Heart left ventricle (tissue), 13 donors: ENCODE measurements around the gene NKAIN2.

ENCODE experiments used
- CTCF ChIP-seq, 12 donors: fragments of 200-600 bp; sonication (generic) in 4 of 12; IDR thresholded peaks; one replicate each; pipeline versions ENCODE4 v1.5.0 to v1.8.0; 2018 to 2022; ENCODE audit warnings: antibody characterized with exemption in 12 of 12, mild to moderate bottlenecking in 5 of 12
- POLR2A ChIP-seq, 2 donors: fragments of 450-650 bp; IDR thresholded peaks; one replicate each; pipeline ENCODE4 v1.6.1; 2017; ENCODE audit warnings: antibody characterized with exemption in 2 of 2, mild to moderate bottlenecking in 2 of 2, moderate library complexity in 2 of 2
- donor health status: ischemic (EF 13 %, LVEDD 7.1; RV severe dilation, severe dysfunction).
- donor health status: DM: no; HTN: yes; CAD: no.
- donor health status: DM: no; HTN: no; CAD: no.
- donor health status: ischemic (EF 25% LVEDD 6.9; RV normal size, moderate dysfunction).
- donor health status: ischemic (EF 25% LVEDD 5.7; RV mildly dilated, moderate dysfunction).
- donor health status: ischemic (EF 35%, LVEDD 5.7; RV mildly dilated, moderate dysfunction).
- donor health status: nonischemic (EF 11% LVEDD 7.7; RV severe dilation, severe dysfunction).
- donor health status: DM: yes; HTN: yes; CAD: no.
- donor health status: PGD.
- donor health status: ischemic (EF 29% LVEDD 5.4; RV normal size, mild dysfunction).
- donor health status: nonischemic (EF 23%, LVEDD 6.1; RV moderate dilation, normal function).

DNA sequence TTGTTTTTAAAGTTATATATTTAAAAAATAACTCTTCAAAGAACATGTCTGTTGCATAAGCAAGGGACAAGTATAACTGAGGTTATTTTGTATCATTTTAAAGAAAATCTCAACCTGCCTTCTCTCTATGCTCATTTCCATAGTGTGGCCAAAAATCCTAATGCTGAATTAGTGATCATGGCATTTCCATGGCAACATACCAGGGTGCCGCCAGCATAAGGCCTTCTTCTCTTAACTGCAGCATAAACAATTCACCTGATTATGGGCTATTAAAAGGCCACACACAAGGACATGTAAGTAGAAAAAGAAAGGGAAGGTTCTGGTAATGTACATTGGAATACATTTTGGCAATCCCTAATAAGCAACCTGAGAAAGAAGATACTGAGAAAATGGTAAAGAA lies 1063.5 kb downstream of the NKAIN2 start:
- no peak for TF ChIP-seq CTCF (IDR thresholded peaks at IDR 0.05)
- TF ChIP-seq POLR2A (IDR thresholded peaks at IDR 0.05): no peak
